NT2/D1 (cell line): ENCODE results near the gene FHOD1.

Experiments used
- DNase-seq: peaks from one replicate; pipeline ENCODE4 v3.0.0-alpha.2; 2011; ENCODE audit warnings: low read depth, low spot score
- H3K27me3 ChIP-seq: 2 replicates; pipeline ENCODE4 v1.6.0; 2011; ENCODE audit warnings: mild to moderate bottlenecking; ENCODE audit not compliant: insufficient read length, insufficient read depth
- H3K36me3 ChIP-seq: 2 replicates; pipeline ENCODE4 v1.6.1; 2011; ENCODE audit warnings: mild to moderate bottlenecking, low read length, mixed read lengths; ENCODE audit not compliant: insufficient read depth, insufficient read length
- H3K4me1 ChIP-seq: 2 replicates; pipeline ENCODE4 v1.5.1; 2011; ENCODE audit not compliant: insufficient read depth, insufficient read length
- H3K4me3 ChIP-seq: 2 replicates; pipeline ENCODE4 v1.5.1; 2011; ENCODE audit warnings: low read depth; ENCODE audit not compliant: insufficient read length
- H3K9ac ChIP-seq: 2 replicates; pipeline ENCODE4 v1.6.0; 2011; ENCODE audit warnings: low read depth; ENCODE audit not compliant: insufficient read length
- H3K9me3 ChIP-seq: 2 replicates; pipeline ENCODE4 v1.5.1; 2011; ENCODE audit warnings: mild to moderate bottlenecking, low read length; ENCODE audit not compliant: insufficient read depth
- SUZ12 ChIP-seq: IDR thresholded peaks from 2 replicates; pipeline ENCODE4 v1.6.1; 2011; ENCODE audit not compliant: insufficient read length, insufficient read depth; ENCODE audit errors: extremely low read depth
- YY1 ChIP-seq: IDR thresholded peaks from 2 replicates; pipeline ENCODE4 v1.6.1; 2011; ENCODE audit not compliant: insufficient read length, insufficient read depth
- ZNF274 ChIP-seq: IDR thresholded peaks from 2 replicates; pipeline ENCODE4 v1.6.1; 2011; ENCODE audit warnings: mild to moderate bottlenecking, low read depth, low read length

The FHOD1 gene

DNA sequence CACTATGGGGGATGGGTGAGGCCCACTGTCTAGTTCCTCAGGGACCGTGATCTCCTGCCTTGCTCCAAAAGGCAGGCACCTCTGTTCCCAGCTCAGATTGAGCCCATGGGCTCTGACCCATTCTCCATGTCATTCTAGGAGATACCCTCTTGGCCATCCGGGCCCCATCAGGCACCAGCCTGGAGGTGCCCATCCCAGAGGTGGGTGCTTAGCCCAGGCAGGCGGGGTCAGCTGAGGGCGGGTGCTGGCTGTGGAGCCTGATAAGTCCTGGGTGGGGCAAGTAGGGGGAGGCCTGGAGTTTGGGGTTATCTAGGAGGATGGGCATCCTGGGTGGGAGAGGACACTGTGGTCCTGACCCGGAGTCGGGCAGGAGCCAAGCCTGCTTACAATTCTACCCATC, 53.0 kb downstream of the FHOD1 start:
- H3K36me3 ChIP-seq = peaks cover 66% of the 10 kb centered on the region
- TF ChIP-seq ZNF274 (no peak), YY1 (no peak), SUZ12 (no peak)

DNA sequence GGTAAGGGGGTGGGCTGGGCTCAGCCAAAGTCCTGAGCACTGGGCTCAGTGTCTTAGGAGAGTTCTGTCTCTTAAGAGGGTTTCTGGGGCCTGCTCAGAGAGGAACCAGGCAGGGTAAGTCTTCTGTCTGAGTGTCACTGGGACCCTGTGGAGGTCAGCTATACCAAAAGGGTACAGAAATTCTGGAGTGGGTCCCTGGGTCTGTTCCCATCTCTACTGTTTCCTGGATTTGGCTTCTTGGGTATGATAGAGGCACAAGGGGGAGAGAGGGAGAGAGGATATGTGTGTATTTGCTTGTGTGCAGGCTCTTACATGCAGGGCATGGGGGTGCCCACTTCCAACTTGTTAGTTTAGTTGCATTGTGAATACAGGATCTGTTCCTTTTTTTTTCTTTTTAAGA, 53.7 kb downstream of the FHOD1 start:
- peak overlapping the region; percentile 100 for H3K9ac ChIP-seq
- peaks cover 11% of the 10 kb centered on the region for H3K4me1 ChIP-seq
- peaks cover 61% of the 10 kb centered on the region for H3K36me3 ChIP-seq
- TF ChIP-seq SUZ12 (no peak), ZNF274 (no peak), YY1 (no peak)
- no peaks in the 10 kb centered on the region for H3K27me3 ChIP-seq
- H3K4me3 ChIP-seq = peak overlapping the region; percentile 100
- no peaks in the 10 kb centered on the region for H3K9me3 ChIP-seq
- DNase-seq = no peak

More for the DNA sequence above, 53.0 kb downstream of the FHOD1 start:
- Histone ChIP-seq H3K4me1 (peaks cover 11% of the 10 kb centered on the region), H3K27me3 (no peaks in the 10 kb centered on the region), H3K4me3 (no peak overlapping the region), H3K9ac (no peak overlapping the region), H3K9me3 (no peaks in the 10 kb centered on the region)
- DNase-seq = no peak

DNA sequence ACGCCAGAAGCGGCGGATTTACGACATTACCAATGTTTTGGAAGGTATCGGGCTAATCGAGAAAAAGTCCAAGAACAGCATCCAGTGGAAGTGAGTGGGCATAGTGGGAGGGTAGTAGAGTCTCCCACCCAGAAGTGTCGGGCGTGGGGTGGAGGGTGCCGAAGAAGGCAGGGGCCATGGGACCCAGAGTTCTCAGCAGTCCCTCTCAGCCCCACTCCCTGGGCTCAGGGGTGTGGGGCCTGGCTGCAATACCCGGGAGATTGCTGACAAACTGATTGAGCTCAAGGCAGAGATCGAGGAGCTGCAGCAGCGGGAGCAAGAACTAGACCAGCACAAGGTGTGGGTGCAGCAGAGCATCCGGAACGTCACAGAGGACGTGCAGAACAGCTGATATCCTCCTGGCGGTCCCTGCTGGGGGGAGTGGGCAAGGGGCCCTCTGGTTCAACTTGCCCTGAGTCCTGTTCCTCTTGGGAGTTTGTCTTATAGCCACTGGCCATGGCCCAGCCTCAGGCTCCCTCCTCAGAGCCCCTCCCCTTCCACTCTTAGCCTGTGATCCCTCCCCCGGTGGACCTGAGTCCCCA, 54.4 kb downstream of the FHOD1 start:
- H3K4me3 ChIP-seq = peak overlapping the region; percentile 100
- H3K9me3 ChIP-seq = no peaks in the 10 kb centered on the region
- TF ChIP-seq YY1 (no peak), ZNF274 (no peak), SUZ12 (no peak)
- H3K4me1 ChIP-seq = peaks cover 11% of the 10 kb centered on the region
- DNase-seq = no peak
- peak overlapping the region; percentile 100 for H3K9ac ChIP-seq
- H3K36me3 ChIP-seq = peaks cover 54% of the 10 kb centered on the region
- no peaks in the 10 kb centered on the region for H3K27me3 ChIP-seq

DNA sequence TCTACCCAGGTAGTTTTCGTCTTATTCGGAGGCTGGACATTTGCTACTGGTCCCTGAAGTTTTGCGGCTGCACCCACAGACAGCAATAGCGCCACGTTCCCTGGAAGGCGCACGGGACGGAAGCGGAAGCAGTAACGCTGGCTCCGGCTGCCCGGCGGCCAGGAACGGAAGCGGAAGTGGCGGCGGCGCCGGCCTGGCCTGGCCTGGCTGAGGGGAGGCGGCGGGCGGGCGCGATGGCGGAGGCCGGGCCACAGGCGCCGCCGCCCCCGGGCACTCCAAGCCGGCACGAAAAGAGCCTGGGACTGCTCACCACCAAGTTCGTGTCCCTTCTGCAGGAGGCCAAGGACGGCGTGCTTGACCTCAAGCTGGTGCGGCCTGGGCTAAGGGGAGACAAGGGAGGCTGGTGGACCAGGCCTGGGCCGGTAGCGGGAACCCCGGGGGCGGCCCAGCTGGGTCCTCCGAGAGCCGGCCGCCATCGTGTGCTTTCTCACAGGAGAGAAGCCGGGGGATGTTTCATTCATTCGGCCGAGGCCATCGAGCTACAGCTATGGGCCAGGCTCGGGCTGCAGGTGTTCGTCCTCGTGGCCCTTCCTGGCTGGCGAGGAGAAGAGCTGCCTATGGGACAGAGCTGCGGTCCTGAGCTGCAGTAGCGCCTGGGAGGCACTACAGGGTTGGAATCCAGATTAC, 55.1 kb downstream of the FHOD1 start, which contains the start of gene E2F4:
TSS of gene E2F4 (plus strand) at position 161 of the 687 bp plus-strand sequence. CDS start at position 234, 73 bp downstream.
- Histone ChIP-seq H3K9me3 (no peaks in the 10 kb centered on the region), H3K27me3 (no peaks in the 10 kb centered on the region), H3K9ac (peak within 1 kb of the TSS; percentile 100), H3K36me3 (peaks cover 47% of the 10 kb centered on the region), H3K4me3 (peak within 1 kb of the TSS; percentile 100), H3K4me1 (peaks cover 16% of the 10 kb centered on the region)
- DNase-seq = peak; percentile 80
- peak; percentile 82 for TF ChIP-seq SUZ12
- TF ChIP-seq YY1 = no peak
- no peak for TF ChIP-seq ZNF274

DNA sequence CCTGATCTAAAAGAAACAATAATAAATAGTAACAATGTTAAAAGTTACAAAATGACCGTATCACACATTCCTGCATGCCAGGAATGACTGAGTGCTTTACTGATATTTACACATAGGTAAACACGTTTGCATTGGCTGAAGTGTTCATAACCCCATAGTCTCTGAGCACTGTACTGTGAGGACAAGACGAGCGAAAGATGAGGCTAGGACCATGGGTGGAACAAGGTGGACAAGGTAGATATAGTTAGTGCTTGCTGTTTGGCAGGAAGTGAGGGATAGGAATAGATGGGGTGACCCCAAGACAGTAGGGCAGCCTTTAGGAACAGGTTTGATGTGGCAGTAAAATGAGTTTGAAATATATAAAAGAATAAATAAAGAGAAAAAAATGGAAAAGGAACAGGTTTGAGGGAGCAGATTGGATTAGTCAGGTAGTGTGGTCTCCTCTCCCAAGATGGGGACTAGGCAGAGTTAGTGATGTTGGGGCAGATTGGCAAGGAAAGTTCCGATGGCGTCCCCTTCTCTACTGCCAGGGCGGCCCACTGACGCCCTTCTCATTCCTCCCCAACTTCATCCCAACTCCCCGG, 55.8 kb downstream of the FHOD1 start:
- no peak for DNase-seq
- TF ChIP-seq SUZ12 (no peak), ZNF274 (no peak), YY1 (no peak)
- Histone ChIP-seq H3K9me3 (no peaks in the 10 kb centered on the region), H3K9ac (no peak overlapping the region), H3K27me3 (no peaks in the 10 kb centered on the region), H3K4me3 (peak overlapping the region; percentile 100), H3K36me3 (peaks cover 41% of the 10 kb centered on the region), H3K4me1 (peaks cover 22% of the 10 kb centered on the region)

DNA sequence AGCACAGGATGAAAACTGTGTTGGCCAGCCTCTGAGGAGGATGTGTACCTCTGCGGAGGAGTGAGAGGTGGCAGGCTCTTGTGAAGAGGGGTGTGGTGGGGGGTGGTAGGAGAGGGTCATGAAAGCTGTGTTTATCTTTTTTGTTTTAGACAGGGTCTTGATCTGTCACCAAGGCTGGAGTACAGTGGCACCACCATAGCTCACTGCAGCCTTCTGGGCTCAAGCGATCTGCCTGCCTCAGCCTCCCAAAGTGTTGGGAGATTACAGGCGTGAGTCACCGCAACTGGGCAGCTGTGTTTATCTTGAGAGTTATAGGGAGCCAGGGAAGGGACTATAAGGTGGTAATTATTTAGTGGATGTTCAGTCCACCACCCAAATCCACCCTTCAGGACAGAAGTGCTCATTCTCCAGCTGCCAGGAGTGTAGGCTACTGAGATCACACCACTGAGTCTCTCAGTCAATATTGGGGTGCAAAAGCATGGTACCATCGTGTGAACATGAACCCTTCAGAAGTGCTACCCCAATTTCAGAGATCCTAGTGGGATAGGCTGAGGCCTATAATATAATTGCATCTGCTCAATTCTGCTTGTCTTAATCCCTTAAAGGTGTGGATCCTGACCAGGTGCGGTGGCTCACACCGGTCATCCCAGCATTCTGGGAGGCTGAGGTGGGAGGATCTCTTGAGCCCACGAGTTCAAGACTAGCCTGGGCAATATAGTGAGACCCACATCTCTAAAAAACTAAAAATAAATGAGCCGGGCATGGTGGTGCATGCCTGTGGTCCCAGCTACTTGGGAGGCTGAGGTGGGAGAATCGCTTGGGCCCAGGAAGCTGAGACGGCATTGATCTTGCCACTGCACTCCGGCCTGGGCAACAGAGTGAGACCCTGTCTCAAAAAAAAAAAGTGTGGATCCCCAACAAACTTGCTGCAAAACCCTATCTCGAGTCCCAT, 56.6 kb downstream of the FHOD1 start:
- Histone ChIP-seq H3K4me1 (peaks cover 28% of the 10 kb centered on the region), H3K9ac (no peak overlapping the region), H3K27me3 (peaks cover 7% of the 10 kb centered on the region), H3K9me3 (no peaks in the 10 kb centered on the region), H3K4me3 (no peak overlapping the region), H3K36me3 (peaks cover 33% of the 10 kb centered on the region)
- no peak for DNase-seq
- no peak for TF ChIP-seq ZNF274
- TF ChIP-seq SUZ12 = no peak
- TF ChIP-seq YY1 = no peak
